SW 1271 (cell line): ENCODE measurements around the gene KCNE4.
"Not testable (repeated sequence)": the region's sequence is repeated elsewhere in the genome, so short reads cannot be mapped to it uniquely, and the experiment has no call there.

Experiments
- DNase-seq, 2 experiments: peaks; one replicate each; lab custom pipeline; 2025; lab: John Stamatoyannopoulos, UW

The KCNE4 gene

GRCh38 chr2:223057569-223057968 is 5.6 kb downstream of the KCNE4 start:
- DNase-seq = no peak

DNA sequence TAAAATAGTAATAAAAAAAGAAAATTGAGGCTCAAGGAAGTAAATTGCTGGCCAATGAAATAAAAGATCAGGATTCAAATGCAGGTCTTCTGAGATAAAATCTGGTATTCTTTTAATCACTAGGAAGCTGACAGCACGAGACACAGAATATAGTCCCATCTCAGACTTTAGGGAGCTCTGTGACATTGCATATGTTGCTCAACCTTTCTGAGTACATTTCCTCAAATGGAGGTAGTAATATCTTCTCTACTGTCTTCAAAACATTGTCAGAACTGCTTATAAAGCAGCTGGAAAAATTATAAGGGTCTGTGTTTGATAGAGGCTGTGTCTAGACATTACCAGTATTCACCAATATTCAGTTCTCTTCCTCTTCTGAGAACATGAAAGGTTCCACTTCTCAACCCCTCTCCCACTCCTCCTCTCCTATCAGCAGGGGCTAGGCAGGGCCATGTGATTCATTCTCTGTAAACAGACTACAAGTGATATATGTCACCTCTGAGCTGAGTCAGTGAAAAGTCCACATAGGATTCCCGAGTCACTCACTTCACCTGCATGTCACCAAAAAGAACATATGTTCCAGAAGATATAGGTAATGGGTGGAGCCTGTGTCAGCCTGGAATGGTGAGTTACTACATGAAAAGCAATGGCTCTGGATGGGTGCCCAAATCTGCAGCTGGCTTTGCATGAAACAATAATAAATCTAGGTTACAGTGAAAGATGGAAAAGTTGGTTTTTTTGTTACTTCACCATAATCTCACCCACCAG is 7.1 kb downstream of the KCNE4 start:
- DNase-seq = no peak

DNA sequence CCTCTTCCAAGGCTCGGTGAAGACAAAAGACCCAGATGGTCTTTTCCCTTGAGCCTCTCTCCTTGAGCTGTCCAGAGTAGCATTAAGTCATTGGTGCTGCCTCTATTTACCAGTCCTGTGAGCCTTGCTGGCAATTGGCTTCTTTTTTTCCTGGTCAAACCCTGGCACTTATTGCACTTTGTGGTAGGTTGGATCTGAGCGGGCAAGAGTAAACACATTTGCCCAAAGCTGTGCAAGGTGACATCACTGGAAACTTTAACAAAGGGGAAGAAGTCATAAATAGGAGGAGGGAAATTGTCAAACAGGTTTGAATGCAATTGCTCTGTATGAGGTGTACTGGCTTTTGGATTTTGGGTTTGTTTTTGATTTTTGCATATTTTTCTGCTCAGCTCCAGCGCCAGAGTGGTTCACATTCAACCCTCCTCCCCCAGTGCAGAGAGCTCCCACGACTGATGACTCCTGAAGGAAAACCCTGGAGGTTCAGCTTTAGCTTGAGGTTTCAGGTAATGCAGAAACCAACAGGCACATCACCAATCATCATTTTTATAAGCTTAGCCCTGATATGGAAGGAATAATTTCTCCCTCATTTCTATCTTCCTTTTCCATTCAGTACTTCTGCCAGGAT is 8.3 kb downstream of the KCNE4 start:
- no peak for DNase-seq

DNA sequence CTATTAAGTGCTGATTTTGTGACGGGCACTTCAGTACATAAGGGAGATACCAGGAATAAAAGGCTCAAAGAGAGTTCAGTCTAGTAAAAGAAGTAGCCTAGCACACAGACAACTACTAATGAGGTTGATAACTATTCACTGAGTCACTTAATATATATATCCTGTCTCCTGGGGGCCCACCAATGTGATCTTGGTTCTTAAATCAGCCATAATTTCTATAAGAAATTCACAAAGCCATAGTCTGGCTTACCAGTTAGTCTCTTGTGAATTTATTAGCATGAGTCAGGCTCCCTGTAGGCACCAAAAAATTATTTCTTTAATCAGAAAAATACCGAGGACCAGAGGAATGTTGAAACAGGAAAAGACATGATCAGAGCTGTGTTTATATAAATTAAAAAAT is 10.4 kb downstream of the KCNE4 start:
- no peak for DNase-seq

- no peak for DNase-seq
Observed at GRCh38 chr2:223065107-223065506, 13.1 kb downstream of the KCNE4 start.

DNA sequence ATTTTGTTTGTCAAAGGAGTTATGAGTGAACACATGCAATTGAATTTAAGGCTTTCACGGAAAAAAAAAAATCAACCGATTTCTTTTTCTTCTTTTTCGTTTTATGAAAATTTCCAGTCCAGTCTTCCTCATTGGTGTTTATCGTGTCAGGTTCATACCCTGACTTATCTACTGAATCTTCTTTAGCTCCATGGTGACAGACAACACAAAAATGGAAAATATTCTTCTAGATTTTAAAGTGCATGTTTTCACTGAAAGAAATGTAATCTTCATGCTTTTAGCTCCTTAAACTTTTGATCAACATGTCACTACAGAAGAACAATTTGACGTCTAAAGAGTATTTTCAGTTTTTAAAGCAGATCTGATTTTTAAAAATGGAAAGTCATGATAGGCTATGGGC is 14.7 kb downstream of the KCNE4 start:
- DNase-seq = no peak

DNA sequence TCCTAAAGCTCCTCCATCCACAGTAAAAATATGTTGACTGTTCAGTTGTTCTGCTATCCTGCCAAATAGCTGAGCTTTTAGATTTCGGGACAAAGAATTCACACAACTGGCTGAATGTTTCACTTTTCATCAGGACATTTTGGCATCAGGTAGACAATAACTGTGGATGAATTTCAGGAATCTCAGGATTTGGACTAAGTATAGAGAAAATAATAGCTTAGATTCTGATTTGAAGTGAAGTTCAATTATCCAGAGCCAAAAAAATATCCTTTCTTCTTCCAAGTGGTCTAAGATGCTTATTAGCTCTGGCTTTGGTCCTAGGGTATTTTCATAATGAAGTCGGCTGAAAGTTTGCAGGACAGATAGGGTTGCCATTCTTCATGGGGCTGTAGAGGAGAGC is 16.1 kb downstream of the KCNE4 start:
- DNase-seq = no peak

DNA sequence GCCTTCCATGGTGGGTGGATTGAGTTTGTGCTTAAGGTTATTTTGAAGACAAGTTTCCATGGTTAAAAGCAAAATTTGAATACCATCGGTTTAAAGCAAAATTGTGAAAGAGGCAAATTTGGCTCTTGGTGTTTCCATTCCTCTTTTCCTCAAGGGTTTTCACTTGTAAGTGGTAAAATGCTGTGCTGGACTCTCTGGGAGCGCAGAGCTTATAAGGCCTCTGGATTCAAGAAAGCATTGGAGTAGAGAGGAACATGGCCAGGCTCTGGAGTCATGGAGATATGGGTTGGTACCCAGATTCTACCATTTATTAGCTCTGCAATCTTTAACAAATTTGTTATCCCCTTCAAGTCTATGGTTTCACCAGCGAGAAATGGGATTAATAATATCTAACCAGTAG is 17.5 kb downstream of the KCNE4 start:
- DNase-seq = no peak

- DNase-seq = no peak
Observed at GRCh38 chr2:223069988-223070387, 18.0 kb downstream of the KCNE4 start.

- DNase-seq = no peak
Observed at GRCh38 chr2:223071139-223071538, 19.1 kb downstream of the KCNE4 start.

DNA sequence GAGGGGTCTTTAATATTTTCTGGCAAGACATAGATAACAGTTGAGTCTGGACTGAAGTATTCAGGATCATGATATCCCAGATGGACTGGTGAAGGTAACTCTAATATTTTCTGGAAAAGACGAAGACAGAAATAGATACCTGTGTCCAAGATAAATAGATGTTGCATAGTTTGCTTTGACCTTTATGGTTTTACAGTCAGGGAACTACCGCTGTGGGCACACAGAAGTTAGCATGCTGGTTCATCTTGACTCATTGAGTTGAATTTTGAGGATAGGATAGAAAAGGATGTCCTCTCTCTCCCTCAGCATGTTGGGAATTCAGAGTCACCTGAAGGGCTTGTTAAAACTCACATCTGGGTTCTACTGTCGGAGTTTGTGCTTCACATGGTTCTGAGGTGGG is 20.8 kb downstream of the KCNE4 start:
- DNase-seq = no peak

GRCh38 chr2:223075301-223076270 is 23.6 kb downstream of the KCNE4 start:
- DNase-seq = no peak

DNA sequence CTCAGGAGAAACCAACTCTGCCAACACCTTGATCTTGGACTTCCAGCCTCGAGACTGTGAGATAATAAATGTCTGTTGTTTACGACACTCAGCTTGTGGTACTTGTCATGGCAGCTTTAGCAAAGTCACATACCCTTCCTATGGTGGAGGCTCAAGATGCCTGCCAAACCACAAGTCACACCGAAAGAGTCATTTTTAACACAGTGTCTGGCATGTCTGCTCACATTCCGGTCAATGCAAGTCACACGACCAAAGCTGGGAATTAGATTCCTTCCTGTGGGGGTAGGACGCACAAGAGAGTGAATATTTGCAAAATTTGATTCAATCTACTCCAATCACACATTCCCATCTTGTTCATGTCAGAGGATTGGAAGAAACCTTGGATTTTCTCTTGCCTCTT is 24.6 kb downstream of the KCNE4 start:
- DNase-seq = no peak

DNA sequence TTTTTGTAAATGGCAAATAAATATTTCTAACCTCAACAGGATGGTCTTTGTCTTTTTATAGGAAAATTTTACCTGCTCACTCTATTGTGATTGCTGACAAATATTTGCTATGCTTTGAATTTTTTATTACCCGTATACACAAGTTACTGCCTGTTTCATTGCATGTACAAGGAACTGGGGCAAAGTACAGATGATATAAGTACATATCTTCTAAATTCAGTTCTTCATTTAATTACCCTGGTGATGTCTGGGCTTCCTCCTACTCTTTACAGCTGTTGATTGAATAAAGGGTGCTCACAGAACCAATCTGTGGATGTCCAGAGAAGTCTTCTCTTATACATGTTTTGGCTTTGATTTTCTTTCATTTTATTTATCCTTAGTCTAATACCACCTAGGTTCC is 26.5 kb downstream of the KCNE4 start:
- no peak for DNase-seq

DNA sequence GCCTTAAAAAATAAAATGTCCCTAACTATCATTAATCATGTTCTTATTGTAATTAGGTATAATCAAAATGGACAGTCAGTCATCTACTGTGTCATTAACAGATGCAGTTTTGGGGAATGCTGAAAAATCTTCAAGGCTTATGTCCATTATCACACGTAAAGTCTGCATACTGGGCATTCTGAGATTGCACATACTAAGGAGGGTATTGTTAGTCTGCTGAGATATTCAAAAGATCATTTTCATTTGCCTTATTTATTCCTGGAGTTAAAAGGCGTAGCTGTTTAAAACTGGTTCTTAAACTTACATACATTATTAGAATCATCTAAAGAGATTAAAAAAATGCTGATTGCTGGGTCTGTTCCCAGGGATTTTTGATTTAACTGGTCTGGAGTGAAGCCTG is 27.4 kb downstream of the KCNE4 start:
- DNase-seq = no peak

- DNase-seq = no peak
Observed at GRCh38 chr2:223079925-223080324, 27.9 kb downstream of the KCNE4 start.

GRCh38 chr2:223080790-223081360 is 28.9 kb downstream of the KCNE4 start:
- not testable (repeated sequence) for DNase-seq

DNA sequence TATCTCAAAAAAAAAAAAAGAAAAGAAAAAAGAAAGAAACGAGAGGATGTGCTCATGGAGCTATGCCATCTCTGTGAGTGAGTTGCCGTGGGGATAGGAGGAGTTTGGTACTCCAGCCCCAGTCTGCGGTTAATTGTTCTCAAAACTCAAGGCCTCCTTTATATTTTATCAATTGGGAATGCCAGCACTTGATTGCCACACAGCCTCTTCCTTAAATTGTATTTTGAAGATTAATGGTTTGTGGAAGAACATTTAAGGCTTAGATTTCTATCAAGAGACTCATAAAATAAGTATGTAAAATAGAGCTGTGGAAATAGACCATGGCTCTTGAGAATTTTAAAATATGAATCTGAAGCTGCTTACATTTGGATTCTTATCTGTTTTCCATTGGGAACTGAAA is 29.8 kb downstream of the KCNE4 start:
- no peak for DNase-seq

- DNase-seq = no peak
Observed at GRCh38 chr2:223082706-223083105, 30.7 kb downstream of the KCNE4 start.

DNA sequence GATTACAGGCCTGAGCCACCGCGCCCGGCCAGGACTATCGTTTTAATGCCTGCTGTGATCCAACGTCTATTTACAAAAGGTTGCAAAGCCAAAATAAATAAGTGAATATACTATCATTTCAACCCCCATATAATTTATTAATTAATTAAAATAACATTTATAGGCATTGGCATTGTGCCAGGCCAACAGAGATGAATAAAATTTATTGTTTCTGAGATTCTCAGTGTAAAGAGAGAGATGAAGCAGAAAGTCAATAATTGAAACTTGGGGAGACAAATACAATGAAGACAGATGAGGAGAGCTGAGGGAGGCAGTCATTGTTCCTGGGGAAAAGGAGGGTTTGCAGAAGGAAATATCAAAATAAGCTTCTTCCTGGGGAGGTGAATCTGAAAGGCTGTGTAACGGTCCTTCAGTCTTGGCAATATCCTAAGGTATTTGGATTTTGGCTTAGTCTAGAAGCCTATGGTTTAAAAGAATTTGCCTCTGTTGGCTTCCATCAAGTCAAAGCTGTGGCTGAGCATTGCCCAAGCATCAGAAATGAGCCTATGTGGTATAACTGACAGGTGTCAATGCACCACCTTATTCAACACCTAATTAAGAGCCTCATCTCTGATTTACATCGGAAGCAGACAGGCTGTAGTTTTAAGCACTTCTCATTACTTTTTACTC is 31.5 kb downstream of the KCNE4 start:
- DNase-seq = no peak

- no peak for DNase-seq
Observed at GRCh38 chr2:223084873-223085272, 32.9 kb downstream of the KCNE4 start.
